HepG2 (cell line): ENCODE results near the gene LRP1B. TPM values are rescaled to one million over a fixed set of nuclear protein-coding genes. Genes with fewer than 3 reads are reported as not detected.

Experiments
- ATAC-seq: fragments of 200-7000 bp; cut with Tn5 transposase; 3 replicates; pipeline ENCODE4 v1.9.1; 2020; ENCODE audit warnings: mild to moderate bottlenecking, moderate library complexity
- BruUV-seq: library from RNA; stranded (reverse); fragments of 400-500 nt; replicated peaks from 2 replicates; lab custom pipeline; 2021; lab: Mats Ljungman, UMichigan
- CTCF ChIA-PET: fragments of 300-600 bp; formaldehyde crosslinking; extraction: SDS; loops from one replicate; lab custom pipeline; 2021; ENCODE audit warnings: low total read pairs, inconsistent platforms, low intra/inter-chr PET ratio; lab: Yijun Ruan, JAX
- POLR2A ChIA-PET: fragments of 350-600 bp; sonication (Branson Sonifier 250); formaldehyde crosslinking; loops from one replicate; lab custom pipeline; 2020; ENCODE audit warnings: antibody characterized with exemption, inconsistent platforms; lab: Yijun Ruan, JAX
- DNase-seq: peaks from one replicate; pipeline ENCODE4 v3.0.0-alpha.2; 2015; ENCODE audit warnings: low spot score
- FAIRE-seq: peaks from 3 replicates; lab custom pipeline; 2011; peaks lifted over from hg19 to GRCh38; lab: Jason Lieb, UNC
- H2AFZ ChIP-seq: one replicate; pipeline ENCODE4 v1.6.1; 2011; ENCODE audit warnings: low read length, inconsistent platforms
- H3K27ac ChIP-seq: fragments of 300-600 bp; 3 replicates; pipeline ENCODE4 v1.8.0; 2011; ENCODE audit warnings: mixed run types, mild to moderate bottlenecking, mixed read lengths, low read length, inconsistent platforms; ENCODE audit not compliant: insufficient read depth; ENCODE audit errors: extremely low read length
- H3K27me3 ChIP-seq, 2 experiments: fragments of 200-600 bp in 1 of 2; 2 replicates in 1 of 2; 3 replicates in 1 of 2; pipeline versions ENCODE4 v1.6.0 to v1.8.0; 2011; ENCODE audit warnings: low read length in 2 of 2, mild to moderate bottlenecking in 2 of 2, moderate library complexity in 2 of 2, inconsistent platforms in 1 of 2; ENCODE audit not compliant: insufficient read depth in 2 of 2, control insufficient read depth in 1 of 2
- H3K36me3 ChIP-seq, 2 experiments: fragments of 200-600 bp in 1 of 2; replicated peaks in 1 of 2; 2 replicates in 1 of 2; 3 replicates in 1 of 2; pipeline versions ENCODE4 v1.5.1 to v1.8.0; 2011; ENCODE audit warnings: low read length in 2 of 2, inconsistent platforms in 1 of 2; ENCODE audit not compliant: insufficient read depth in 2 of 2, control insufficient read depth in 1 of 2
- H3K4me1 ChIP-seq: 2 replicates; pipeline ENCODE4 v1.5.1; 2012; ENCODE audit warnings: low read length, inconsistent platforms; ENCODE audit not compliant: insufficient read depth
- H3K4me2 ChIP-seq: 2 replicates; pipeline ENCODE4 v1.6.0; 2011; ENCODE audit warnings: low read depth, low read length, inconsistent platforms
- H3K4me3 ChIP-seq, 3 experiments: fragments of 200-600 bp in 1 of 3; sonication (generic), shearing (Covaris generic) in 1 of 3; replicated peaks in 1 of 3; 2 replicates each; pipeline ENCODE4 v1.5.1; 2011 to 2016; ENCODE audit warnings: low read length in 3 of 3, inconsistent platforms in 2 of 3, low read depth in 2 of 3, mild to moderate bottlenecking in 2 of 3, control low read depth in 1 of 3, mixed read lengths in 1 of 3; ENCODE audit not compliant: insufficient read depth in 1 of 3
- H3K79me2 ChIP-seq: one replicate; pipeline ENCODE4 v1.6.1; 2011; ENCODE audit warnings: low read length, inconsistent platforms; ENCODE audit not compliant: insufficient read depth
- H3K9ac ChIP-seq: 2 replicates; pipeline ENCODE4 v1.6.0; 2011; ENCODE audit warnings: mild to moderate bottlenecking, low read depth, low read length, inconsistent platforms; ENCODE audit not compliant: insufficient read depth
- H3K9me3 ChIP-seq: 2 replicates; pipeline ENCODE4 v1.5.1; 2012; ENCODE audit warnings: mild to moderate bottlenecking, low read length
- H4K20me1 ChIP-seq: 2 replicates; pipeline ENCODE4 v1.6.0; 2011; ENCODE audit warnings: inconsistent platforms, mild to moderate bottlenecking, low read length, moderate library complexity; ENCODE audit not compliant: insufficient read depth
- HDAC1 ChIP-seq: sonication (generic); formaldehyde crosslinking; IDR thresholded peaks from 2 replicates; pipeline ENCODE4 v1.5.1; 2020; ENCODE audit warnings: mild to moderate bottlenecking, missing genetic modification reagents
- KDM1A ChIP-seq: IDR thresholded peaks from 2 replicates; pipeline ENCODE4 v1.6.1; 2016; ENCODE audit warnings: missing compliant biosample characterization
- NAIF1 ChIP-seq: sonication (generic); formaldehyde crosslinking; IDR thresholded peaks from 2 replicates; pipeline ENCODE4 v1.5.0; 2020; ENCODE audit warnings: mild to moderate bottlenecking, missing genetic modification reagents, borderline replicate concordance
- RXRA ChIP-seq: sonication (generic); formaldehyde crosslinking; IDR thresholded peaks from 2 replicates; pipeline ENCODE4 v1.5.1; 2020; ENCODE audit warnings: missing genetic modification reagents
- TARDBP ChIP-seq: sonication (generic); formaldehyde crosslinking; IDR thresholded peaks from 2 replicates; pipeline ENCODE4 v1.8.0; 2022; ENCODE audit warnings: mild to moderate bottlenecking, missing genetic modification reagents
- TFDP1 ChIP-seq: IDR thresholded peaks from 2 replicates; pipeline ENCODE4 v1.6.1; 2016; ENCODE audit warnings: missing compliant biosample characterization, missing genetic modification reagents, borderline replicate concordance
- TGIF2 ChIP-seq: IDR thresholded peaks from 2 replicates; pipeline ENCODE4 v1.6.1; 2016; ENCODE audit warnings: control low read depth, missing compliant biosample characterization
- ZBTB21 ChIP-seq: sonication (generic); formaldehyde crosslinking; IDR thresholded peaks from 2 replicates; pipeline ENCODE4 v1.4.0; 2020; ENCODE audit warnings: missing genetic modification reagents
- ZNF205 ChIP-seq: IDR thresholded peaks from 2 replicates; pipeline ENCODE4 v1.6.1; 2018; ENCODE audit warnings: missing biosample characterization, missing genetic modification reagents
- ZNF556 ChIP-seq: sonication (generic); formaldehyde crosslinking; IDR thresholded peaks from 2 replicates; pipeline ENCODE4 v1.4.0; 2020; ENCODE audit warnings: mild to moderate bottlenecking, missing genetic modification reagents, borderline replicate concordance
- ZNF646 ChIP-seq: sonication (generic); formaldehyde crosslinking; IDR thresholded peaks from 2 replicates; pipeline ENCODE4 v1.9.0; 2021; ENCODE audit warnings: mild to moderate bottlenecking, missing genetic modification reagents
- WGBS: methylation state at CpG from one replicate; pipeline ENCODE4 v1.1.6; 2017; ENCODE audit warnings: low lambda C conversion rate; 5-methylcytosine and 5-hydroxymethylcytosine counted together
- in situ Hi-C: cut with HindIII; loops from 2 replicates; pipeline ENCODE4 v1.10.0; 2017; ENCODE audit warnings: low pct_unique_long_range_greater_than_20kb; ENCODE audit not compliant: extremely low pct_ligation_motif_present
- intact Hi-C: fragments of 100-400 bp; cut with micrococcal nuclease; formaldehyde crosslinking; loops from one replicate; pipeline ENCODE4 v1.10.0; 2022; ENCODE audit not compliant: unreplicated experiment
- polyA plus RNA-seq, 8 experiments: library from polyadenylated mRNA; depleted of rRNA in 3 of 8; stranded (reverse) in 7 of 8; unstranded in 1 of 8; fragments of >200 nt; fragmentation: Illumina TruSeq in 4 of 8; extraction: Trizol in 4 of 8; gene quantifications; 2 replicates each; pipeline versions ENCODE4 v1.2.1 to v1.2.3, GENCODE V29; 2011 to 2016; ENCODE audit warnings: low read depth in 4 of 8, missing spikeins in 1 of 8, mixed read lengths in 1 of 8; ENCODE audit not compliant: insufficient read depth in 1 of 8
- total RNA-seq, 5 experiments: library from RNA; depleted of rRNA; stranded (reverse); fragments of >200 nt; fragmentation: Illumina TruSeq; extraction: Trizol; gene quantifications; 2 replicates each; pipeline ENCODE4 v1.2.3, GENCODE V29; 2016; ENCODE audit warnings: low read depth in 1 of 5

LRP1B gene
- total and polyA plus RNA-seq, 2 of the 13 experiments (the other 11 are each of a cell fraction or from before 2014, with no cell fraction given): 0.04 TPM; not detected in 1

GRCh38 chr2:141498561-141498960 lies 632.3 kb downstream of the LRP1B start:
- ChIA-PET CTCF (no interaction called here), POLR2A (no interaction called here)
- FAIRE-seq (no peak), DNase-seq (no peak)
- H3K4me1 ChIP-seq: no peaks in the 10 kb centered on the region
- H3K9me3 ChIP-seq: no peaks in the 10 kb centered on the region
- H3K27me3 ChIP-seq: no peaks in the 10 kb centered on the region
- TF ChIP-seq NAIF1 (CRISPR knock-in tag) (no peak), TARDBP (CRISPR knock-in tag) (no peak), KDM1A (no peak), HDAC1 (CRISPR knock-in tag) (no peak), TFDP1 (CRISPR knock-in tag) (no peak)
- TF ChIP-seq, all 625 proteins: peak for 0
- Histone ChIP-seq H3K4me3 (no peak overlapping the region), H3K36me3 (no peaks in the 10 kb centered on the region), H3K9ac (no peak overlapping the region), H2AFZ (no peak overlapping the region), H3K79me2 (no peaks in the 10 kb centered on the region), H3K27ac (no peak overlapping the region), H3K4me2 (no peak overlapping the region), H4K20me1 (no peaks in the 10 kb centered on the region; the same call in 1 of the 2 replicates)
- 0% methylated on average over 1 of the region's 1 CpG for WGBS
- no TSS peak for BruUV-seq
- intact Hi-C loops: no loop called here
- ATAC-seq: no peak
- in situ Hi-C loops: no loop called here

GRCh38 chr2:141497272-141497671 lies 633.5 kb downstream of the LRP1B start:
- Histone ChIP-seq H4K20me1 (no peaks in the 10 kb centered on the region; the same call in 1 of the 2 replicates), H3K9ac (no peak overlapping the region), H3K79me2 (no peaks in the 10 kb centered on the region), H3K36me3 (no peaks in the 10 kb centered on the region), H3K27ac (no peak overlapping the region), H3K9me3 (no peaks in the 10 kb centered on the region), H2AFZ (no peak overlapping the region), H3K4me1 (no peaks in the 10 kb centered on the region), H3K4me2 (no peak overlapping the region), H3K27me3 (no peaks in the 10 kb centered on the region), H3K4me3 (no peak overlapping the region)
- WGBS: under 1% methylated on average over 4 of the region's 4 CpGs
- DNase-seq (no peak), ATAC-seq (no peak), FAIRE-seq (no peak)
- CTCF ChIA-PET: no interaction called here
- no TSS peak for BruUV-seq
- POLR2A ChIA-PET: no interaction called here
- in situ Hi-C loops (no loop called here), intact Hi-C loops (no loop called here)
- TF ChIP-seq RXRA (no peak), TGIF2 (no peak), ZNF205 (no peak), ZBTB21 (CRISPR knock-in tag) (no peak), ZNF556 (CRISPR knock-in tag) (no peak), ZNF646 (CRISPR knock-in tag) (no peak)
